RWPE2 (cell line): ENCODE measurements around the gene ENKD1.

Experiments used
- ATAC-seq: fragments of 200-7000 bp; cut with Tn5 transposase; 3 replicates; pipeline ENCODE4 v1.9.1; 2021; ENCODE audit warnings: low read depth
- DNase-seq: peaks from one replicate; pipeline ENCODE4 v3.0.0-alpha.2; 2020; ENCODE audit warnings: low spot score
- H3K27ac ChIP-seq: fragments of 450-650 bp; 2 replicates; pipeline ENCODE4 v1.5.1; 2017; ENCODE audit warnings: mild to moderate bottlenecking; ENCODE audit not compliant: poor library complexity, severe bottlenecking
- H3K27me3 ChIP-seq: fragments of 250-450 bp; sonication (Bioruptor Pico); 2 replicates; pipeline ENCODE4 v1.5.1; 2021; ENCODE audit warnings: mild to moderate bottlenecking, moderate library complexity; ENCODE audit not compliant: insufficient read depth, poor library complexity, severe bottlenecking
- H3K36me3 ChIP-seq: fragments of 250-450 bp; sonication (Bioruptor Pico); 2 replicates; pipeline ENCODE4 v1.5.1; 2020; ENCODE audit warnings: low read depth, mild to moderate bottlenecking, moderate library complexity
- H3K4me1 ChIP-seq: fragments of 250-450 bp; sonication (Bioruptor Pico); 2 replicates; pipeline ENCODE4 v1.5.1; 2021; ENCODE audit warnings: mild to moderate bottlenecking, moderate library complexity; ENCODE audit not compliant: insufficient read depth, poor library complexity, severe bottlenecking
- H3K4me3 ChIP-seq: fragments of 250-450 bp; sonication (Bioruptor Pico); 2 replicates; pipeline ENCODE4 v1.5.1; 2021; ENCODE audit warnings: mild to moderate bottlenecking, moderate library complexity; ENCODE audit not compliant: severe bottlenecking
- H3K9me3 ChIP-seq: fragments of 250-450 bp; sonication (Bioruptor Pico); 2 replicates; pipeline ENCODE4 v1.5.1; 2021; ENCODE audit warnings: mild to moderate bottlenecking, moderate library complexity; ENCODE audit not compliant: severe bottlenecking
- TF ChIP-seq, protein P1 (sequence below): fragments of 450-650 bp; IDR thresholded peaks from one replicate; pipeline ENCODE4 v1.5.1; 2017; ENCODE audit warnings: mild to moderate bottlenecking, moderate library complexity; ENCODE audit not compliant: poor library complexity, severe bottlenecking

Gene ENKD1

DNA sequence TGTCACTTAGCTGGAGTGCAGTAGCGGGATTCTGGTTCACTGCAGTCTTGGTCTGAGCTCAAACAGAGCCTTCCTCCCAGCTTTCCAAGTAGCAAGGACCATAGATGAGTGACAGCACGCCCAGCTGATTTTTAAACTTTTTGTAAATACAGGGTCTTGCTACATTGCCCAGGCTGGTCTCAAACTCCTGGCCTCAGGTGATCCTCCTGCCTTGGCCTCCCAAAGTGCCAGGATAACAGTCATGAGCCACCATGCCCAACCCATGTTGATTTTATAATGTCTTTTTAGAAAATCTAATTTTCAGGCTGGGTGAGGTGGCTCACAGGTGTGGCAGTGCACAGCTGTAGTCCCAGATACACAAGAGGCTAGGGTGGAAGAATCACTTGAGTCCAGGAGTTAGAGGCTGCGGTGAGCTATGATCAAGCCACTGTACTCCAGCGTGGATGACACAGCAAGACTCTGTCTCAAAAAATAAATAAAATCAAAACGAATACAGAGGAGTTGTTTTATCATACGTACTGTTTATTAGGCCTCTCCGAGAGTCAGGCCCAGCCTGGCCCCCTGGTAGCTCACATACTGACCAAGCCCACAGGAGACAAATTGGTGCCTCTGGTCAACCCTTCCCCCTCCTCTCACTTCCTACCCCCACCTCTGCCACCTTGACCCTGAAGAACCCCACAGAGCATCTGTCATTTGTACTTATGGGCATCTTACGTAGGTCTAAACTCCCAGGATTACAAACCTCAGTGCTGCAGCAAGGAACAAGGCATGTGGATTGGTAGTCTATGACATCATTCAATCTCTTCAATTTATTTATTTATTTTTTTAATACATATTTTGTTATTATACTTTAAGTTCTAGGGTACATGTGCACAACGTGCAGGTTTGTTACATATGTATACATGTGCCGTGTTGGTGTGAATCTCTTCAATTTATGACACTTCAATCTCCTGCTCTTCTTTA, 13.7 kb upstream of the ENKD1 start:
- TF ChIP-seq, protein P1, sequence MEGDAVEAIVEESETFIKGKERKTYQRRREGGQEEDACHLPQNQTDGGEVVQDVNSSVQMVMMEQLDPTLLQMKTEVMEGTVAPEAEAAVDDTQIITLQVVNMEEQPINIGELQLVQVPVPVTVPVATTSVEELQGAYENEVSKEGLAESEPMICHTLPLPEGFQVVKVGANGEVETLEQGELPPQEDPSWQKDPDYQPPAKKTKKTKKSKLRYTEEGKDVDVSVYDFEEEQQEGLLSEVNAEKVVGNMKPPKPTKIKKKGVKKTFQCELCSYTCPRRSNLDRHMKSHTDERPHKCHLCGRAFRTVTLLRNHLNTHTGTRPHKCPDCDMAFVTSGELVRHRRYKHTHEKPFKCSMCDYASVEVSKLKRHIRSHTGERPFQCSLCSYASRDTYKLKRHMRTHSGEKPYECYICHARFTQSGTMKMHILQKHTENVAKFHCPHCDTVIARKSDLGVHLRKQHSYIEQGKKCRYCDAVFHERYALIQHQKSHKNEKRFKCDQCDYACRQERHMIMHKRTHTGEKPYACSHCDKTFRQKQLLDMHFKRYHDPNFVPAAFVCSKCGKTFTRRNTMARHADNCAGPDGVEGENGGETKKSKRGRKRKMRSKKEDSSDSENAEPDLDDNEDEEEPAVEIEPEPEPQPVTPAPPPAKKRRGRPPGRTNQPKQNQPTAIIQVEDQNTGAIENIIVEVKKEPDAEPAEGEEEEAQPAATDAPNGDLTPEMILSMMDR: no peak
- no peaks in the 10 kb centered on the region for H3K9me3 ChIP-seq
- no peak for ATAC-seq
- DNase-seq: no peak
- no peaks in the 10 kb centered on the region for H3K27me3 ChIP-seq
- H3K36me3 ChIP-seq: peaks cover 13% of the 10 kb centered on the region
- H3K4me3 ChIP-seq: no peak overlapping the region
- H3K27ac ChIP-seq: no peak overlapping the region
- H3K4me1 ChIP-seq: peaks cover 5% of the 10 kb centered on the region

DNA sequence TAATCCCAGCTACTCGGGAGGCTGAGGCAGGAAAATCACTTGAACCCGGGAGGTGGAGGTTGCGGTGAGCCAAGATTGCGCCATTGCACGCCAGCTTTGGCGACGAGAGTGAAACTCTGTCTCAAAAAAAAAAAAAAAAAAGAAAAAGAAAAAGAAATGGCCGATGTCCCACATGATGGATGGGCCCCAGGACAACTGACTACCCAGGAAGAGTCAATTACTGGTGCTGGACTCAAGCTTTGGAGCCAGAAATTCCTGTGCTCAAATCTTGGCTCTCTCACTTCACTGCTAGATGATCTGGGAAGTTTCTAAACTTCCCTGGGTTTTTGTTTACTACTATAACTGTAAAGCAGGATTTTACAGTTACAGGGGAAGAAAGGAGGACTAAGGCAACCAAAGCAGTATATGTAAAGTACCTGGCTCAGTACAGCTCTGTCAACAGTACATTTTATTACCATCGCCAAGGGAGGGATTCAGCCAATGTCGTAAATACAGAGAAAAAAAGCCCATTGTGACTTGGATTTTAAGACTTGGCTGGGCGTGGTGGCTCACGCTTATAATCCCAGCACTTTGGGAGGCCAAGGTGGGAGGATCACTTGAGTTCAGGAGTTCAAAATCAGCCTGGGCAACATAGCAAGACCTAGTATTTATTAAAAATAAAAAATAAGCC, 11.9 kb upstream of the ENKD1 start:
- DNase-seq (no peak), ATAC-seq (no peak)
- TF ChIP-seq, protein P1: no peak
- no peaks in the 10 kb centered on the region for H3K27me3 ChIP-seq
- H3K4me1 ChIP-seq: peaks cover 5% of the 10 kb centered on the region
- no peak overlapping the region for H3K4me3 ChIP-seq
- peaks cover 3% of the 10 kb centered on the region; the same call in 1 of the 2 replicates for H3K36me3 ChIP-seq
- no peak overlapping the region for H3K27ac ChIP-seq
- no peaks in the 10 kb centered on the region for H3K9me3 ChIP-seq

DNA sequence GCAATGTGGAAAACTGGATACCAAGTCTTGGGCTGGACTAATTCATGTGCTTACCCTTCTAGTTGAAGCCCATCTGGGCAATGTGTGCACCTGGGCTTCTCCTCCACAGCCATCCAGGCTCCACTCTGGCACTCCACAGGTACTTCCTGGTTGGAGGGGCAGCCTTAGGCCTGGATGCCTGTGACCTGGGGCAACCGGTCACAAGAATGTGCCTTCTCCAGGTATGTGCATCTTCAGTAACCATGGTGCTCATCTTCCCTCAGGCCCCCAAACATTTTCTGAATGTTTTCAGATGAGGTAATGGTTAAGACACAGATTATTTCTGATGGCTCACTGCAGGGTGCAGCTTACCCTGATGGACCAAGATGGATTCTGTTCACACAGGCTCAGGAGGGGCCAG, 11.2 kb upstream of the ENKD1 start:
- no peak for ATAC-seq
- H3K27ac ChIP-seq: no peak overlapping the region
- H3K27me3 ChIP-seq: no peaks in the 10 kb centered on the region
- no peak overlapping the region for H3K4me3 ChIP-seq
- peaks cover 5% of the 10 kb centered on the region for H3K4me1 ChIP-seq
- H3K9me3 ChIP-seq: no peaks in the 10 kb centered on the region
- peaks cover 3% of the 10 kb centered on the region; the same call in 1 of the 2 replicates for H3K36me3 ChIP-seq
- TF ChIP-seq, protein P1: no peak
- DNase-seq: no peak

DNA sequence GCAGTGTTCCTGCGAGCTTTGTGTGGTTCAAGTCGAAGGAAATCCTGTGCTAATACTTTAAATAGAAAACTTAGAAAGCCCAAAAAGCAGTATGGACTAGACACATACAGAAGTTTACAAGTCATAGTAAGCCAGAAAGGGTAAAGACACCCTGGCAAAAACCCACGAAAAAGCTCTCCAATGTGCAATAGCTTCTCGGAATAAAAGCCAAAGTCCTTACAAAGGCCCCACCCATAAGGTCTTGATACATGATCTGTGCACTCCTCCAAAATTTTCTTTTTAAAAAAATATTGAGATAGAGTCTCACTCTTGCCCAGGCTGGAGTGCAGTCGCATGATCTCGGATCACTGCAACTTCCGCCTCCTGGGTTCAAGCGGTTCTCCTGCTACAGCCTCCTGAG, 10.4 kb upstream of the ENKD1 start:
- ATAC-seq: no peak

More for the DNA sequence above, 10.4 kb upstream of the ENKD1 start:
- DNase-seq: no peak
- Histone ChIP-seq H3K27me3 (no peaks in the 10 kb centered on the region), H3K27ac (no peak overlapping the region), H3K4me1 (peaks cover 5% of the 10 kb centered on the region), H3K4me3 (no peak overlapping the region), H3K9me3 (no peaks in the 10 kb centered on the region), H3K36me3 (peaks cover 3% of the 10 kb centered on the region; the same call in 1 of the 2 replicates)
- TF ChIP-seq, protein P1: no peak
